Vagina (tissue), 2 donors: ENCODE results near the gene FXYD6. TPM values are rescaled to one million over a fixed set of nuclear protein-coding genes. Genes with fewer than 3 reads are reported as not detected.

ENCODE experiments used
- DNase-seq, 2 donors: peaks; one replicate each; pipeline ENCODE4 v3.0.0-alpha.2; 2017; ENCODE audit errors: extremely low spot score in 2 of 2
- H3K27ac ChIP-seq: fragments of 200-600 bp; sonication (generic); one replicate; pipeline ENCODE4 v1.5.1; 2019
- H3K27me3 ChIP-seq: fragments of 200-600 bp; sonication (generic); one replicate; pipeline ENCODE4 v1.5.1; 2019
- H3K36me3 ChIP-seq, 2 donors: fragments of 200-600 bp; sonication (generic); one replicate each; pipeline ENCODE4 v1.5.1; 2017 to 2019
- H3K4me1 ChIP-seq: fragments of 200-600 bp; sonication (generic); one replicate; pipeline ENCODE4 v1.5.1; 2019
- H3K4me3 ChIP-seq, 2 donors: fragments of 200-600 bp; sonication (generic); 1 replicate in 1 of 2; 2 replicates in 1 of 2; pipeline ENCODE4 v1.5.1; 2016 to 2019
- H3K9me3 ChIP-seq: fragments of 200-600 bp; sonication (generic); one replicate; pipeline ENCODE4 v1.5.1; 2019
- POLR2A ChIP-seq, 2 donors: fragments of 450-650 bp; IDR thresholded peaks; one replicate each; pipeline ENCODE4 v1.6.1; 2017; ENCODE audit warnings: antibody characterized with exemption in 2 of 2, mild to moderate bottlenecking in 2 of 2, moderate library complexity in 2 of 2
- POLR2AphosphoS5 ChIP-seq, 2 donors: sonication (generic); formaldehyde crosslinking; IDR thresholded peaks; one replicate each; pipeline ENCODE4 v1.9.0; 2017; ENCODE audit warnings: antibody characterized with exemption in 2 of 2, mild to moderate bottlenecking in 2 of 2, low read depth in 1 of 2; ENCODE audit not compliant: insufficient read depth in 1 of 2
- intact Hi-C: fragments of 100-400 bp; cut with DNase I; formaldehyde crosslinking; loops from one replicate; pipeline ENCODE4 v1.15.1; 2023
- total RNA-seq: library from RNA; depleted of rRNA; stranded (reverse); fragments of >200 nt; gene quantifications from one replicate; pipeline ENCODE4 v1.2.3, GENCODE V29; 2016
- TF ChIP-seq, protein P1 (sequence below), 3 experiments: fragments of 450-650 bp in 2 of 3; fragments of 200-600 bp in 1 of 3; sonication (generic) in 1 of 3; IDR thresholded peaks; one replicate each; pipeline ENCODE4 v1.5.1; 2017 to 2019; ENCODE audit warnings: antibody characterized with exemption in 3 of 3, mild to moderate bottlenecking in 2 of 3, moderate library complexity in 2 of 3

Gene FXYD6
- total RNA-seq, 1 donor from 2014 or later: 75.4 TPM

DNA sequence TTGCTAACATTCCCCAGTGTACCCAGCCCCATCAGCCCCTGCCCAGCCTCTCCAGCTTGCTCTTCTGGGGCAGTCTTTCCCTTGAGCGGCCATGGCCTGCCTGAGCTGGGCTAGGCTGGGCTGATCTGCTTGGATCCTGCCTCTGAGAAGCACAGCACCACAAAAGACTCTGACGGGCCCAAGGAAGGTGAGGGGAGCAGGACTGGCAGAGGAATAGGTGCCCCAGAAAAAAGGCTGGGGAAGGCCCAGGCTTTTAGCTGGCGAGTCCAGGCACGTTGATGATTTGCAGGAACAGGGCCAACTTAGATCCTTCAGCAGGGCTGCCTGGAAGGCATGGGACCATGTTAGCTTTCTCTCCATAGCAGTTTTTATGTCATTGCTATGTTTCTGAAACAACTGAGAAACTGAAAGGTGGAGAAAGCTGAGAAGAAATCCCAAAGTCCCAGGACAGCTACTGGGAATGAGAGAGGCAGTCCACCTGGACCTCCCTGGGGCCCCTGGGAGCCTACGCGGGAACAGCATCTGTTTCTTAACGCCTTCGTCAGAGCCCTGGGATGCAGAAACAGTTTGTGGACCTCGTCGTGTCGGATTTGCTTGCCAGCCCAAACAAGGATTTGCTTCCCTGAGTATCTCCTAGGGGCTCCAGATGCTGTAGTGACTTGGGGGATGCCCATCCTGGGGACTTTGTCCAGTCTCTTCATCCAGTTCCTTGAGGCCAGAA, 24.4 kb upstream of the FXYD6 start:
- H3K4me1 ChIP-seq: no peaks in the 10 kb centered on the region
- H3K27me3 ChIP-seq: no peaks in the 10 kb centered on the region
- no peaks in the 10 kb centered on the region for H3K36me3 ChIP-seq
- no peak overlapping the region for H3K4me3 ChIP-seq
- intact Hi-C loops: no loop called here
- TF ChIP-seq POLR2AphosphoS5 (IDR thresholded peaks at IDR 0.05; ENCODE audit: insufficient read depth in 1 of 2, low read depth in 1 of 2) (no peak), POLR2A (IDR thresholded peaks at IDR 0.05) (no peak)
- TF ChIP-seq, protein P1, sequence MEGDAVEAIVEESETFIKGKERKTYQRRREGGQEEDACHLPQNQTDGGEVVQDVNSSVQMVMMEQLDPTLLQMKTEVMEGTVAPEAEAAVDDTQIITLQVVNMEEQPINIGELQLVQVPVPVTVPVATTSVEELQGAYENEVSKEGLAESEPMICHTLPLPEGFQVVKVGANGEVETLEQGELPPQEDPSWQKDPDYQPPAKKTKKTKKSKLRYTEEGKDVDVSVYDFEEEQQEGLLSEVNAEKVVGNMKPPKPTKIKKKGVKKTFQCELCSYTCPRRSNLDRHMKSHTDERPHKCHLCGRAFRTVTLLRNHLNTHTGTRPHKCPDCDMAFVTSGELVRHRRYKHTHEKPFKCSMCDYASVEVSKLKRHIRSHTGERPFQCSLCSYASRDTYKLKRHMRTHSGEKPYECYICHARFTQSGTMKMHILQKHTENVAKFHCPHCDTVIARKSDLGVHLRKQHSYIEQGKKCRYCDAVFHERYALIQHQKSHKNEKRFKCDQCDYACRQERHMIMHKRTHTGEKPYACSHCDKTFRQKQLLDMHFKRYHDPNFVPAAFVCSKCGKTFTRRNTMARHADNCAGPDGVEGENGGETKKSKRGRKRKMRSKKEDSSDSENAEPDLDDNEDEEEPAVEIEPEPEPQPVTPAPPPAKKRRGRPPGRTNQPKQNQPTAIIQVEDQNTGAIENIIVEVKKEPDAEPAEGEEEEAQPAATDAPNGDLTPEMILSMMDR (IDR thresholded peaks at IDR 0.05): no peak
- DNase-seq: no peak
- no peak overlapping the region for H3K27ac ChIP-seq
- no peaks in the 10 kb centered on the region for H3K9me3 ChIP-seq

DNA sequence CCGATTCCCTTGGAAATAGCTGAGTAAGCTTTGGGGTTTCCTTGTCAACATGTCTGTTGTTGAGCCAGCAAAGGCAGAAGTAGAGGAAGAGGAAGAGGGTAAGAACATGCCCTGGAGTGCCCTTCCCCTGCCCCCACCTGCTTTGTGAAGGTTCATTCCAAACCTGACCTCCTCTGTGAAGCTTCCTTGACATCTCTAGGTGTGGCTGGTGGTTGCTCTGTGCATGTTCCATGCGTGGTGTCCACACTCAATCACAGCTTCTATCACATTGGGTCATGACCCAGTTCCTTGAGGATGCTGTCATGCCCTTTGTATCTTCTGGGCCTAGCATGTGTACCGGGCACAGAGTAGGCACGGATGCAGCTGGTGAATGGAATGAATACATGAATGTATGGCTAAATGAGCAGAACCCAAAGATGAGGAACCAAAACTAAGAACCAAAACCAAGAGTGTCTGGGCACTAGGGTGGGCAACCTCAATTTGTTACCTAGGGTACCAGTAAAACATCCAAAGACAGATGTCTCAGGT, 23.7 kb upstream of the FXYD6 start:
- no peaks in the 10 kb centered on the region for H3K27me3 ChIP-seq
- TF ChIP-seq POLR2AphosphoS5 (IDR thresholded peaks at IDR 0.05; ENCODE audit: insufficient read depth in 1 of 2, low read depth in 1 of 2): no peak
- no peak for TF ChIP-seq POLR2A (IDR thresholded peaks at IDR 0.05)
- TF ChIP-seq, protein P1 (IDR thresholded peaks at IDR 0.05): no peak
- H3K4me1 ChIP-seq: no peaks in the 10 kb centered on the region
- H3K27ac ChIP-seq: no peak overlapping the region
- intact Hi-C loops: no loop called here
- H3K4me3 ChIP-seq: no peak overlapping the region
- no peaks in the 10 kb centered on the region for H3K36me3 ChIP-seq
- no peak for DNase-seq
- no peaks in the 10 kb centered on the region for H3K9me3 ChIP-seq

DNA sequence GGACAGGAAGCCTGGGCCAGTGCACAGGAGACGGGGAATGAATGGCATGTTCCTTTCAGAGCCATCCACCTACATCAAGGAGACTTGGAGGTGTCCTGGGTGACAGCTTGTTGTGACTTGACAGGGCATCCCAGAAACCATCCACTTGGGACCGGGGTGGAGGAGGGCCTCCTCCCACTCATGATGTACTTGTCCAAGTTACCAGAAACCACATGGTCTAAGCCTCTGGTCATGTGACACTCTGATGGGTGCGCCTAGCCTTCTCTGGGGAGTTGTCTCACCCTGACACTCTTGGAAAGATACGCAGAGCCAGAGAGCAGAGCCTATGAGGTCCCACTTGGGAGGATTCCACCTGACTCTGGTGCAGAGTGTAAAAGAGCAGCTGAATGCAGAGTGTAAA, 21.6 kb upstream of the FXYD6 start:
- Histone ChIP-seq H3K27ac (no peak overlapping the region), H3K36me3 (no peaks in the 10 kb centered on the region), H3K27me3 (no peaks in the 10 kb centered on the region), H3K4me3 (no peak overlapping the region), H3K9me3 (no peaks in the 10 kb centered on the region), H3K4me1 (no peaks in the 10 kb centered on the region)
- DNase-seq: no peak
- TF ChIP-seq POLR2A (IDR thresholded peaks at IDR 0.05) (no peak), POLR2AphosphoS5 (IDR thresholded peaks at IDR 0.05; ENCODE audit: insufficient read depth in 1 of 2, low read depth in 1 of 2) (no peak)
- TF ChIP-seq, protein P1 (IDR thresholded peaks at IDR 0.05): no peak
- intact Hi-C loops: no loop called here

DNA sequence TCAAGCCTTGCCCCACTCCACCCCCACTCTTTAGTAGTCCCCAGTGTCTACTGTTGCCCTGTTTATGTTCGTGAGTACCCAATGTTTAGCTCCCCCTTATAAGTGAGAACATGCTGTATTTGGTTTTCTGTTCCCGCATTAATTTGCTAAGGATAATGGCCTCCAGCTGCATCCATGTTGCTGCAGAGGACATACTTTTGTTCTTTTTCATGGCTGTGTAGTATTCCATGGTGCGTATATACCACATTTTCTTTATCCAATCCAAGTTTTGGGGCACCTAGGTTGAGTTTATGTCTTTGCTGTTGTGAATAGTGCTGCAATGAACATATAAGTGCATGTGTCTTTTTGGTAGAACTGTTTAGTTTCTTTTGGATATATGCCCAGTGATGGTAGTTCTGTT, 16.2 kb upstream of the FXYD6 start:
- Histone ChIP-seq H3K36me3 (no peaks in the 10 kb centered on the region), H3K27ac (no peak overlapping the region), H3K4me1 (no peaks in the 10 kb centered on the region), H3K4me3 (no peak overlapping the region), H3K9me3 (no peaks in the 10 kb centered on the region), H3K27me3 (no peaks in the 10 kb centered on the region)
- no peak for DNase-seq
- TF ChIP-seq, protein P1 (IDR thresholded peaks at IDR 0.05): no peak
- TF ChIP-seq POLR2AphosphoS5 (IDR thresholded peaks at IDR 0.05; ENCODE audit: insufficient read depth in 1 of 2, low read depth in 1 of 2) (no peak), POLR2A (IDR thresholded peaks at IDR 0.05) (no peak)
- intact Hi-C loops: no loop called here

DNA sequence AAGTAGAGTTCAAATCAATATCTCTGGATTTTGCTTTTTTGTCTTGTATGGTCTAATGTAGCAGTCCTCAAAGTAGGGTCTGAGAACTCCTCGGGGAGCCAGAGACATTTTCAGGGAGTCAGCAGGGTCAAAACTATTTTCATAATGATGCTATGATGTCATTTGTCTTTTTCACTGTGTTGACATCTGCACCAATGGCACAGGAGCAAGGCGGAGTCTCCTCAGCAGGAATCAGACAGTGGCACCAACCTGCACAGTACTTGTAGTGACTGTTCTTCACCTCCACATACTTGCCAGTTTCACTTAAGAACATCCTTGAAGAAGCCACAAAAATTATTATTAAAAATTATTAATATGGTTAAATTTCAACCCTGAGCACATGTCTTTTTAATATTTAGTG, 14.9 kb upstream of the FXYD6 start:
- Histone ChIP-seq H3K27me3 (no peaks in the 10 kb centered on the region), H3K4me3 (no peak overlapping the region), H3K9me3 (no peaks in the 10 kb centered on the region), H3K36me3 (no peaks in the 10 kb centered on the region), H3K4me1 (peaks cover under 1% of the 10 kb centered on the region), H3K27ac (no peak overlapping the region)
- DNase-seq: no peak
- TF ChIP-seq, protein P1 (IDR thresholded peaks at IDR 0.05): no peak
- TF ChIP-seq POLR2A (IDR thresholded peaks at IDR 0.05): no peak
- no peak for TF ChIP-seq POLR2AphosphoS5 (IDR thresholded peaks at IDR 0.05; ENCODE audit: insufficient read depth in 1 of 2, low read depth in 1 of 2)
- intact Hi-C loops: no loop called here
